ENCODE results near the gene YARS2.

YARS2 gene

GRCh38 chr12:32755654-32756475 lies at the start of gene YARS2:
Gene YARS2, minus strand, starts transcription at chr12:32755897. Its CDS starts 23 bp downstream, at chr12:32755874.
- in situ Hi-C loops (cut with MboI; ENCODE audit: low sequenced_read_pairs): loop anchor here (10.0 kb wide), 1 partner anchor 1269 kb away; the partner anchor contains the start of gene ALG10

GRCh38 chr12:32804301-32804700 lies 48.6 kb upstream of the YARS2 start:
- in situ Hi-C loops (cut with MboI; ENCODE audit: low sequenced_read_pairs): no loop called here

GRCh38 chr12:32801269-32801980 lies 45.7 kb upstream of the YARS2 start:
- in situ Hi-C loops (cut with MboI; ENCODE audit: low sequenced_read_pairs): no loop called here

- in situ Hi-C loops (cut with MboI; ENCODE audit: low sequenced_read_pairs): no loop called here
Observed at GRCh38 chr12:32794281-32794680, 38.6 kb upstream of the YARS2 start.

GRCh38 chr12:32789916-32790315 lies 34.2 kb upstream of the YARS2 start:
- in situ Hi-C loops (cut with MboI; ENCODE audit: low sequenced_read_pairs): no loop called here

GRCh38 chr12:32789446-32789845 lies 33.7 kb upstream of the YARS2 start:
- in situ Hi-C loops (cut with MboI; ENCODE audit: low sequenced_read_pairs): no loop called here

- in situ Hi-C loops (cut with MboI; ENCODE audit: low sequenced_read_pairs): no loop called here
Observed at GRCh38 chr12:32788405-32788804, 32.7 kb upstream of the YARS2 start.

GRCh38 chr12:32785557-32785956 lies 29.9 kb upstream of the YARS2 start:
- in situ Hi-C loops (cut with MboI; ENCODE audit: low sequenced_read_pairs): no loop called here

GRCh38 chr12:32783029-32783428 lies 27.3 kb upstream of the YARS2 start:
- in situ Hi-C loops (cut with MboI; ENCODE audit: low sequenced_read_pairs): no loop called here

GRCh38 chr12:32780071-32780470 lies 24.4 kb upstream of the YARS2 start:
- in situ Hi-C loops (cut with MboI; ENCODE audit: low sequenced_read_pairs): no loop called here

- in situ Hi-C loops (cut with MboI; ENCODE audit: low sequenced_read_pairs): no loop called here
Observed at GRCh38 chr12:32777691-32778175, 22.0 kb upstream of the YARS2 start.

- in situ Hi-C loops (cut with MboI; ENCODE audit: low sequenced_read_pairs): no loop called here
Observed at GRCh38 chr12:32777159-32777558, 21.5 kb upstream of the YARS2 start.

- in situ Hi-C loops (cut with MboI; ENCODE audit: low sequenced_read_pairs): no loop called here
Observed at GRCh38 chr12:32776258-32776657, 20.6 kb upstream of the YARS2 start.

GRCh38 chr12:32773691-32774090 lies 18.0 kb upstream of the YARS2 start:
- in situ Hi-C loops (cut with MboI; ENCODE audit: low sequenced_read_pairs): no loop called here

GRCh38 chr12:32770141-32770540 lies 14.4 kb upstream of the YARS2 start:
- in situ Hi-C loops (cut with MboI; ENCODE audit: low sequenced_read_pairs): no loop called here

- in situ Hi-C loops (cut with MboI; ENCODE audit: low sequenced_read_pairs): no loop called here
Observed at GRCh38 chr12:32768518-32768917, 12.8 kb upstream of the YARS2 start.

GRCh38 chr12:32765906-32766305 lies 10.2 kb upstream of the YARS2 start:
- in situ Hi-C loops (cut with MboI; ENCODE audit: low sequenced_read_pairs): no loop called here

- in situ Hi-C loops (cut with MboI; ENCODE audit: low sequenced_read_pairs): no loop called here
Observed at GRCh38 chr12:32761716-32762115, 6.0 kb upstream of the YARS2 start.

- in situ Hi-C loops (cut with MboI; ENCODE audit: low sequenced_read_pairs): loop anchor here (10.0 kb wide), 1 partner anchor 1268 kb away; the partner anchor contains the start of gene ALG10
Observed at GRCh38 chr12:32757157-32757556, 1.5 kb upstream of the YARS2 start.

- in situ Hi-C loops (cut with MboI; ENCODE audit: low sequenced_read_pairs): loop anchor here (10.0 kb wide), 1 partner anchor 1268 kb away; the partner anchor contains the start of gene ALG10
Observed at GRCh38 chr12:32756476-32757066, 874 bp upstream of the YARS2 start.

- in situ Hi-C loops (cut with MboI; ENCODE audit: low sequenced_read_pairs): loop anchor here (10.0 kb wide), 1 partner anchor 1270 kb away; the partner anchor contains the start of gene ALG10
Observed at GRCh38 chr12:32755051-32755653, 545 bp downstream of the YARS2 start.
